HG03521 (cell line): ENCODE results near the gene DENND1C.
"Not testable (repeated sequence)": the region's sequence is repeated elsewhere in the genome, so short reads cannot be mapped to it uniquely, and the experiment has no call there.

ENCODE experiments used
- ATAC-seq: cut with Tn5 transposase; IDR thresholded peaks from one replicate; pipeline ENCODE4 v1.9.1; 2021; ENCODE audit warnings: mild to moderate bottlenecking, moderate library complexity; ENCODE audit not compliant: unreplicated experiment

The DENND1C gene

DNA sequence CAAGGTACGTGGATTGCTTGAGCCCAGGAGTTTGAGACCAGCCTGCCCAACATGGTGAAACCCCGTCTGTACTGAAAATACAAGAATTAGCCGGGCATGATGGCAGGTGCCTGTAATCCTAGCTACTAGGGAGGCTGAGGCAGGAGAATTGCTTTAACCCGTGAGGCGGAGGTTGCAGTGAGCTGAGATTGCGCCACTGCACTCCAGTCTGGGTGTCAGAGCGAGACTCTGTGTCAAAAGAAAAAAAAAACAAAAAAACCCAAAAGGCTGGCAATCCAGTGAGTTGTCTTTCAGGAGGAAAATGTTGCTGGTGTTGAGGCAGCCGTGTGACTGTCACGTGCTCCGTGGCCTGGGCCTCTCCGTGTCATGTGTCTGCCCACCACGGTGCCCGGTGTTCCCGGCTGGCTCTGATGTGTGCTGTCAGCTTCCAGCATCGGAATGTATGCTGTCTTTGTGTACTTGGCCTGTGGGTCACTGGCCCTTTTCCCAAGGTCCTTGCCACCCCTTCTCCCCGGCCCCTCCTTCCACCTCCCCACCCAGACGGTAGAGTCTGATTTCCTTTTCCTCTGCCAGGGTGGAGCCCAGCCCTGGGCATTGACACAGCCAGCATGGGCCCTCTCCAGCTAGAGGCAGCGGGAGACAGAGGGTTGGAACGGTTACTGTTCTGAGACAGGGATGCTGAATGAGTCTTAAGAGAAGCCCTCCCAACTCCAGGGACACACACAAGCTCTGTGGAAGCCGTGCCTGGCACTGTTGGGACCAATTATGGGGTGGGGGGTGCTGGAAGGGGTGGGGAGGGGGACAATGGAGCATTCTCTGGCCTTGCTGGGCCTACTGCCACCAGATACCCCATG is 27.8 kb upstream of the DENND1C start:
- ATAC-seq = no peak

DNA sequence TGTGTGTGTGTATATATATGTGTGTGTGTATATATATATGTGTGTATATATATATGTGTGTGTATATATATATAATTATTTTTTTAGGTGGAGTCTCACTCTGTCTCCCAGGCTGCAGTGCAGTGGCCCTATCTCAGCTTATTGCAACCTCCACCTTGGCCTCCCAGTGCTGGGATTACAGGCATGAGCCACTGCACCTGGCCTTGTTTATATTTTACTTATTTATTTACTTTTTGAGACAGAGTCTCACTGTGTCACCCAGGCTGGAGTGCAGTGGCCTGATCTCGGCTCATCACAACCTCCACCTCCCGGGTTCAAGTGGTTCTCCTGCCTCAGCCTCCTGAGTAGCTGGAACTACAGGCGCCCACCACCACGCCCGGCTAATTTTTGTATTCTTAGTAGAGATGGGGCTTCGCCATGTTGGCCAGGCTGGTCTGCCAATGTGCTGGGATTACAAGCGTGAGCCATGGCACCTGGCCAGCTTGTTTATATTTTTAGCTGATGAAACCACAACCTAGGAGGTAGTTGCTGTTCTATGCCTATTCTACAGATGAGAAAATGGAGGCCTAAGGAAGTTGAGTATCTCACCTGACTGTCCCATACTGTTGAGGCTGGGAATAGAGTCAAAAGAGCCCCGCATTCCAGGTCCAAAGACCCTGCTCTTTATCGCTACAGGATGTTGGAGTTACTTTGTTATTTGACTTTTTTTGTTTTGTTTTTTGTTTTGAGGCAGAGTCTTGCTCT is 26.6 kb upstream of the DENND1C start:
- not testable (repeated sequence) for ATAC-seq

- ATAC-seq = no peak
Measured at GRCh38 chr19:6503407-6504201, 22.0 kb upstream of the DENND1C start.

DNA sequence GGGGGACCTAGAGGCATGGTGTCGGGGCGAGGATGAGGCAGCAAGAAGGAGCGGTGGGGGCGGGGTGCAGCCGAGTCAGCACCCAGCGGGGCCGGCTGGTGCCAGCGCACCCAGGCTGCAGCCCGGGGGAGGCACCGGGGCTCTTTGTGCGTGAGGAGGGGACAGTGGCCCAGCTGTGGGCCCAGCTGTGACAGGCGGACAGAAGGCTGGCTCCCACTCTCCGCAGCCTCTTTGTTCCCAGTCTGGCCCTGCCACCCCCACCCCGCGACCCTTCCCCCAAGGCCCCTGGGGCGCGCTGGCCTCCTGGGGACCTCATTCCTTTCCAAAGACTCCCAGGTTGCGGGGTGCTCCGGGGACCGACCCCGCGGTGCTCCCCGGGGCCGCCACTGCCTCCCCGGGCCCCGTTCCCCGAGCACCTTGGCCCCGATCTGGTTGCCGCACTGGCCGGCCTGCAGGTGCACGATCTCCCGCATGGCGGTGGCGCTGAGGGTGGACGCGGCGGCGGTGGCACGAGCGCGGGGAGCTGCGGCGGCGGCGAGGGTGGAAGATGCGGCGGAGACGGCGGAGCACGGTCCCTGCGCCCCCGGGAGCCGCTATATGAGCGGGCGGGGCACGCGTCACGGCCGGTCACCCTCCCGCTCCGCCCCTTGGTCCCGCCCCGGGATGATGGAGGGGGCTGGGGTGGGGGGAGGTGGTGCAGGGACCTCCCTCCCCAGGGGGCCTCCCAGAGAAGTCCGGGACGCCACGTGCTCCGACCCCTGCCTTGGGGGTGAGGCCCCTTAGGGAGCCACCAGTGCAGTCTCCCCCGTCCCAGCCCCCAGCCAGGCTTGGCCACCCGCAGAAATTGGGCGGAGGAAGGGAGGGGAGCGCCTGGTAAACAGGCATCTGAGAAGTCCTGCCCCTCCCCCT is 20.4 kb upstream of the DENND1C start, which contains the start of gene TUBB4A:
Gene TUBB4A (minus strand): TSS at position 570 of the 909 bp plus-strand sequence. CDS start 97 bp downstream, at position 473.
- no peak for ATAC-seq

DNA sequence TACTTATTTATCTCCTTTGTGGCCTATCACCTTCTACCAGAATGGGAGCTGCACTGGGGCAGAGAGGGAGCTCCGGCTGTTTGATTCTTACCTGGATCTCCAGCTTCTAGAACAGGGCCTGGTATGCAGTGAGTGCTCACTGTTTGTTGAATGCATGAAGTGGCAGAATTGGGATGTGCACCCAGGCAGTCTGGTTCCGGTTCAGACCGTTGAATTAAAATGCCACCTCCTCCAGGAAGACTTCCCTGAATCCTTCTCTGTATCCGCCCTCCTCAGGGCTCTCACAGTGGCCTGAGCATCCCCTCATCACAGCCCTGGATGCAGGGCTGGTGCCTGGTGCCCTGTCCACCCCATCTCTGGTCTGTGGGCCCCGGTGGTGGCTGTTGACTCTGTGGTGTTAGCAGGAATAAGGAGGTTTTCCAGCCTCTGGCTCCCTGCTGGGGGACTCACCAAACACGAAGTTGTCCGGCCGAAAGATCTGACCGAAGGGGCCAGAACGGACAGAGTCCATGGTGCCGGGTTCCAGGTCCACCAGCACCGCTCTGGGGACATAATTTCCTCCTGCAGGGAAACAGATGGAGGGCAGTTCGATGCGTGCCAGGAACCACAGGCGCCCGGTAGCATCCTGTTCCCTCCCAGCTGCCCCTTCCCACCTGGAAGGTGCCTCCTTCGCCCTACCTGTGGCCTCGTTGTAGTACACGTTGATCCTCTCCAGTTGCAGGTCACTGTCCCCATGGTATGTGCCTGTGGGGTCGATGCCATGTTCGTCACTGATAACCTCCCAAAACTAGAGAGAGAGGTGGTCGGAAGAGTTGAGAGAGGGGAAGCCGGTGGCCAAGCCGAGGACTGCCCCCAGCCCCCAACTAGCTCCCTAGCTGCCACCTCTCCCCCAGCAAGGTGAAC is 19.5 kb upstream of the DENND1C start:
- ATAC-seq = no peak

DNA sequence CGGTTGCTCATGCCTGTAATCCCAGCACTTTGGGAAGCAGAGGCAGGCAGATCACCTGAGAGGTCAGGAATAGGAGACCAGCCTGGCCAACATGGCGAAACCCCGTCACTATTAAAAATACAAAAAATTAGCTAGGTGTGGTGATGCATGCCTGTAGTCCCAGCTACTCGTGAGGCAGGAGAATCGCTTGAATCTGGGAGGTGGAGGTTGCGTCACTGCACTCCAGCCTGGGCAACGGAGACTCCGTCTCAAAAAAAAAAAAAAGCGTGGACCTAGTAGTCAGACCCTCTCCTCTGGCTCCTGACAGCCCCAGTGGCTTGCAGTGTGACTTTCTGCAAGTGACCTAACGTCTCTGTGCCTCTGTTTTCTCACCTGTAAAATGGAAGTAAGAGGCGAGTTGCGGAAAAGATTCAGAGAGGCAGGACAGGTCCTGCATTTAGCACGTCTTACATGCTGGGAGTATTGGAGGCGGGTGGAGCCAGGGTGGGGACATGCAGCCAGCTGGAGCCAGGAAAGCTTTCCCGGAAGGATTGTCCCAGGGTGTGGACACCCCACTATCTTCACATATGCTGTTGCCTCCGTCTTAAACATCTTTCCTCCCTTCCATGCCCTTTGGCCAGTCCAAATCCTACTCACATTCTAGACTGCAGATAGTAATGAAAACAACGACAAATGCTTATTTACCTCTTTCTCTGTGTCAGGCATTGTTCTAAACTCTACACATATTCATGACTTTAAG is 17.6 kb upstream of the DENND1C start:
- no peak for ATAC-seq

- no peak for ATAC-seq
Measured at GRCh38 chr19:6498294-6499036, 16.9 kb upstream of the DENND1C start.

- no peak for ATAC-seq
Measured at GRCh38 chr19:6495947-6496346, 14.4 kb upstream of the DENND1C start.

DNA sequence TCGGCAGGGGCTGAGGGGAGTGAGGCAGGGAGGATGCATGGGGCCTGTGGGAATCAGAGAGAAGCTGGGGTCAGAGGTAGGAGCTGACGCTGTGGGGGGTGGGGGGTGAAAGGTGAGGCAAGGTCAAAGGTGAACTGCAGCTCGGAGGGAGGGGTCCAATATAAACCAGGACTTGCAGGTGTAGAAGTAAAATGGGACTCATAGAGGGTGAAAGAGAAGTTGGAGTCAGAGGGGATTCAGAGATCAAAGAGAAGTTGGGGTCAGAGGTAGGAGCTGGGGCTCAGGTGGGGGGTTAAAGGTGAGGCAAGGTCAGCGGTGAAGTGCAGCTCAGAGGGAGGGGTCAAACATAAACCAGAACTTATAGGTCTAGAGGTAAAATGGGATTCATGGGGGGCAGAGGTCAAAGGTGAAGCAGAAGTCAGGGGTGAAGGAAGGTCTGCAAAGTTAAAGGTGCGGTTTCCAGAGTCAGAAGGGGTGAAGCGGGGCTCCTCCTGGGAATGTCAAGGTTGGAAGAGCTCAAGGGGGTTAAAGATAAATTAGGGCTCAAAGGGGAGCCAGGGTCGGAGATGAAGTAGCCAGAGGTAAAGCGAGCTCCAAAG is 12.9 kb upstream of the DENND1C start:
- ATAC-seq = no peak

- ATAC-seq = no peak
Measured at GRCh38 chr19:6491802-6492592, 10.4 kb upstream of the DENND1C start.

DNA sequence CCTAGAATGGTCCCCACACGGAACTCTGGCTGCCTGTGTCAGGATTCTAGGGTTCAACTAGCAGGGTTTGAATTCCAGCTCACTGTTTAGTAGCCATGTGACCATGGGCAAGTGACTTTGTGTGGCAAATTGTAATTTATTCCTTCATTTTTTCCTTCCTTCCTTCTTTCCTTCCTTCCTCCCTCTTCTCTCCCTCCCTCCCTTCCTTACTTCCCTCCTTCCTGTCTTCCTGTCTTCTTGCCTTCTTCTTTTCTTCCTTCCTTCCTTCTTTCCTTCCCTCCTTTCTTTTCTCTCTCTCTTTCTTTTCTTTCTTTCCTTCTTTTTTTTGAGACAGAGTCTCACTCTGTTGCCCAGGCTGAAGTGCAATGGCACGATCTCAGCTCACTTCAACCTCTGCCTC is 8.5 kb upstream of the DENND1C start:
- ATAC-seq = no peak

- no peak for ATAC-seq
Measured at GRCh38 chr19:6489278-6490061, 7.9 kb upstream of the DENND1C start.

DNA sequence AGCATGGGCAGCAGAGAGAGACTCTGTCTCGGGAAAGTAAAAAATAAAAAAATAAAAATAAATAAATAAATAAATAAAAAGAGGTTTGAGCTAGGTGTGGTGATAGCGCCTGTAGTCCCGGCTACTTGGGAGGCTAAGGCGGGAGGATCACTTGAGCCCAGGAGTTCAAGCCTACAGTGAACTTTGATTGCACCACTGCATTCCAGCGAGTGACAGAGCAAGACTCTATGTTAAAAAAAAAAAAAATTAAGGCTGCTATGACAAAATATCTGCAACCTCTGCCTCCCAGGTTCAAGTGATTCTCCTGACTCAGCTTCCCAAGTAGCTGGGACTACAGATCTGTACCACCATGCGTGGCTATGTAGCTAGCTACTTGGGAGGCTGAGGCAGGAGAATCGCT is 3.2 kb upstream of the DENND1C start:
- no peak for ATAC-seq

GRCh38 chr19:6484230-6484629 is 2.6 kb upstream of the DENND1C start:
- ATAC-seq = no peak

GRCh38 chr19:6483235-6483634 is 1.6 kb upstream of the DENND1C start:
- ATAC-seq = no peak

GRCh38 chr19:6482343-6482686 is 728 bp upstream of the DENND1C start:
- ATAC-seq = no peak
